PFSK-1 (cell line): ENCODE data around the gene MGAT4A.

Experiments used
- FOXP2 ChIP-seq: optimal IDR thresholded peaks from 2 replicates; pipeline ENCODE3; 2011; ENCODE audit warnings: borderline replicate concordance, control low read depth, inconsistent platforms; ENCODE audit not compliant: insufficient read depth; ENCODE audit errors: extremely low read length, extremely low read depth
- POLR2AphosphoS5 ChIP-seq: IDR thresholded peaks from 2 replicates; pipeline ENCODE4 v1.6.1; 2012; ENCODE audit warnings: low read depth, mild to moderate bottlenecking, control low read depth, low read length, moderate library complexity
- SIN3A ChIP-seq: IDR thresholded peaks from 2 replicates; pipeline ENCODE4 v1.6.1; 2012; ENCODE audit warnings: mild to moderate bottlenecking, low read length, moderate library complexity, borderline replicate concordance; ENCODE audit not compliant: insufficient read depth
- TAF1 ChIP-seq: IDR thresholded peaks from 2 replicates; pipeline ENCODE4 v1.6.1; 2012; ENCODE audit warnings: low read length, control low read depth, borderline replicate concordance; ENCODE audit not compliant: insufficient read depth
- TF ChIP-seq, protein P1 (sequence below), 2 experiments: IDR thresholded peaks; 2 replicates each; pipeline versions ENCODE4 v1.6.1 to v1.8.0; 2011 to 2012; ENCODE audit warnings: low read depth in 2 of 2, low read length in 2 of 2, control low read depth in 1 of 2, inconsistent platforms in 1 of 2, mild to moderate bottlenecking in 1 of 2, moderate library complexity in 1 of 2; ENCODE audit not compliant: insufficient read depth in 1 of 2

Gene MGAT4A

DNA sequence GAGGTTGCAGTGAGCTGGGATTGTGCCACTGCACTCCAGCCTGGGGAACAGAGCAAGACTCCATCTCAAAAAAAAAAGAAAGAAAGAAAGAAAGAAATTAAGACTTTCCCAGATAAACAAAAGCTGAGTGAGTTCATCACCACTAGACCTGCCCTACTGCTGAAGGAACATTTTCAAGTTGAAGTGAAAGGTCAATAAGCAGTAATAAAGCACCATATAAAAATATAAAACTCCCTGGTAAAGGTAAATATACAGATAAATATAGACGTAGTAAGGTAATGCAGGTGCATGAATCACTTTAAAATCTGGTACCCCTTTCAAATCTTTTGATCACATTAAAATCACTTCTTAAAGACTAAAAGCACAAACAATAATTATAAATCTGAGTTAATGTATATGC, 79.9 kb downstream of the MGAT4A start:
- TF ChIP-seq SIN3A (no peak), POLR2AphosphoS5 (no peak), TAF1 (no peak), FOXP2 (no peak)
- TF ChIP-seq, protein P1, sequence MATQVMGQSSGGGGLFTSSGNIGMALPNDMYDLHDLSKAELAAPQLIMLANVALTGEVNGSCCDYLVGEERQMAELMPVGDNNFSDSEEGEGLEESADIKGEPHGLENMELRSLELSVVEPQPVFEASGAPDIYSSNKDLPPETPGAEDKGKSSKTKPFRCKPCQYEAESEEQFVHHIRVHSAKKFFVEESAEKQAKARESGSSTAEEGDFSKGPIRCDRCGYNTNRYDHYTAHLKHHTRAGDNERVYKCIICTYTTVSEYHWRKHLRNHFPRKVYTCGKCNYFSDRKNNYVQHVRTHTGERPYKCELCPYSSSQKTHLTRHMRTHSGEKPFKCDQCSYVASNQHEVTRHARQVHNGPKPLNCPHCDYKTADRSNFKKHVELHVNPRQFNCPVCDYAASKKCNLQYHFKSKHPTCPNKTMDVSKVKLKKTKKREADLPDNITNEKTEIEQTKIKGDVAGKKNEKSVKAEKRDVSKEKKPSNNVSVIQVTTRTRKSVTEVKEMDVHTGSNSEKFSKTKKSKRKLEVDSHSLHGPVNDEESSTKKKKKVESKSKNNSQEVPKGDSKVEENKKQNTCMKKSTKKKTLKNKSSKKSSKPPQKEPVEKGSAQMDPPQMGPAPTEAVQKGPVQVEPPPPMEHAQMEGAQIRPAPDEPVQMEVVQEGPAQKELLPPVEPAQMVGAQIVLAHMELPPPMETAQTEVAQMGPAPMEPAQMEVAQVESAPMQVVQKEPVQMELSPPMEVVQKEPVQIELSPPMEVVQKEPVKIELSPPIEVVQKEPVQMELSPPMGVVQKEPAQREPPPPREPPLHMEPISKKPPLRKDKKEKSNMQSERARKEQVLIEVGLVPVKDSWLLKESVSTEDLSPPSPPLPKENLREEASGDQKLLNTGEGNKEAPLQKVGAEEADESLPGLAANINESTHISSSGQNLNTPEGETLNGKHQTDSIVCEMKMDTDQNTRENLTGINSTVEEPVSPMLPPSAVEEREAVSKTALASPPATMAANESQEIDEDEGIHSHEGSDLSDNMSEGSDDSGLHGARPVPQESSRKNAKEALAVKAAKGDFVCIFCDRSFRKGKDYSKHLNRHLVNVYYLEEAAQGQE (IDR thresholded peaks at IDR 0.05; ENCODE audit: insufficient read depth in 1 of 2, low read depth in 2 of 2, low read length in 2 of 2) = no peak

DNA sequence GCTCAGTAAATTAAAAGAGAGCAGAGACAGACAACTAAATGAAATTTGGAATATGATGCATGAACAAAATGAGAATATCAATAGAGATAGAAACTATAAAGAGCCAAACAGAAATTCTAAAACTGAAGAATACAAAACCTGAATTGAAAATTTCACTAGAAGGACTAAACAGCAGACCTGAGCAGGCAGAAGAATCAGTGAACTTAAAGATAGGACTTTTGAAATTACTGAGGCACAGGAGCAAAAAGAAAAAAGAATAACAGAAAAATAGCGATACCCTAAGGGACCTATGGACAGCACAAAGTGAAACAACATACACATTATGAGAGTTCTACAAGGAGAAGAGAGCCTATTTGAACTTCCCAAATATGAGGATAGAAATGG, 80.9 kb downstream of the MGAT4A start:
- TF ChIP-seq TAF1 = no peak
- no peak for TF ChIP-seq SIN3A
- TF ChIP-seq FOXP2 = no peak
- TF ChIP-seq POLR2AphosphoS5 = no peak
- TF ChIP-seq, protein P1 (IDR thresholded peaks at IDR 0.05; ENCODE audit: insufficient read depth in 1 of 2, low read depth in 2 of 2, low read length in 2 of 2) = no peak

DNA sequence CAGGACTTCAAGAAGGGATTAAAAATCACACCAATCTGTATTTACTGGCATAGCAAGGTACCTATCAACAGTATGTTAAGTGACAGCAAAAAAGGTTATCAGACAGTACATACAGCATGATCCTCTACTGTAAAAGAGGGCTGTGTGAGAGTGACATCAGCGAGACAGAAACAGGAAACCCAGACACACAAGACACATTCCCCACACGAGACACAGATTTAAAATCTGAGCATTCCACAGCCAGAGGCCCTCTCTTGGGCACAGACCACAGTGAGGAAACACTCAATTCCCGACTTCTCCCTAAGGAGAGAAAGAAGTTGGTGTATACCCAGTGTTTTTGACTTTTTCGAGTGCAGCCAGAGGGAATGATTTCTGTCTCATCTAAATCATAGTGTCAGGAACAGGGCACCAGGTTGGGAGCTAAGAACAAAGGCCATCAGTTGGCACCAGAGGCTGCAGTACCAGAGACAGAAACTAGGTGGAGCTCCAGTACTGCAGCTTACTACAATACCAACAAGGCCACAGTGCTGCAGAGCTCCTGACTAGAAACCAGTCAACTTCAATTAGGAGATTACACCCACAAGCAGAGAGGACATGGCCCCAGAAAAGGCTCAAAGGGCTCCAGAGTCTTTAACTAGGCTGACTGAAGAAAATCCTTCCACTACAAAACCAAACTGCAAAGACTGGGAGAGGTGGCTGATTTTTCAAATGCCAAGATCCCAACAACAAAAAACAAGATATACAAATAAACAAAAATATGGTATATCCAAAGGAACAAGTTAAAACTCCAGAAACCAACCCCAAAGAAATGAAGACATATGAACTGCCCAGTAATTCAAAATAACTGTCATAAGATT, 81.6 kb downstream of the MGAT4A start:
- TF ChIP-seq POLR2AphosphoS5 (no peak), SIN3A (no peak), TAF1 (no peak), FOXP2 (no peak)
- TF ChIP-seq, protein P1 (IDR thresholded peaks at IDR 0.05; ENCODE audit: insufficient read depth in 1 of 2, low read depth in 2 of 2, low read length in 2 of 2) = no peak

DNA sequence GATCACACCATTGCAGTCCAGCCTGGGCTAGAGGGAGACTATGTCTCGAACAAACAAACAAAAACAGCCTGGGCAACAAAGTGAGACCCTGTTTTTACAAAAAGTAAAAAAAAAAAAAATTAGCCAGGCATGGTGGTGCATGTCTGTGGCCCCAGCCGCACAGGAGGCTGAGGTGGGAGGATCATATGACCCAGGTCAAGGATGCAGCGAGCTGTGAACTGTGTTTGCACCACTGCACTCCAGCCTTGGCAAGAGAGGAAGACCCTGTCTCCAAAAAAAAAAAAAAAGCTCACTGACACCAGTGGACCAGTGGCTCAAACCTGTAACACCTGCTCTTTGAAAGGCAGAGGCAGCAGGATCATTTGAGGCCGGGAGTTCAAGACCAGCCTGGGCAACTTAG, 82.5 kb downstream of the MGAT4A start:
- TF ChIP-seq TAF1 = no peak
- no peak for TF ChIP-seq FOXP2
- no peak for TF ChIP-seq POLR2AphosphoS5
- TF ChIP-seq SIN3A = no peak
- TF ChIP-seq, protein P1 (IDR thresholded peaks at IDR 0.05; ENCODE audit: insufficient read depth in 1 of 2, low read depth in 2 of 2, low read length in 2 of 2) = no peak

DNA sequence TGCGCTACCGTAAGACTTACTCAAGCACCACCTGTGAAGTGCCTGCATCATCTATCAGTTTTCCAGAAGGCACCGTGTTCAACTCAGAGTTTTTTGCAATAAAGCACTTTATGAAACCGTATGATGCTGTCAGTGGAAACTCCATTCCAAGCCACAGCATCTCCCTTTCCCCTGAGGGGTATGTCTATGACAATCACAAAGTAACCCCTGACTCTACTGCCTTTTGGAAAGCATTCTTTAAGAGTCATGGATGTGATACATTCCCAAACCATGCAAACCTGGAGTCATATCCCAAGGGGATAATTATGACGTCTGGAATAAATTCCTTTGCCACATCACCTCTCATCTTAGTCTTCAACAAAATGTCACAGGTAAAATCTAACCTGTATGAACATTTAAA, 83.3 kb downstream of the MGAT4A start:
- TF ChIP-seq TAF1 = no peak
- TF ChIP-seq POLR2AphosphoS5 = no peak
- no peak for TF ChIP-seq SIN3A
- TF ChIP-seq, protein P1 (IDR thresholded peaks at IDR 0.05; ENCODE audit: insufficient read depth in 1 of 2, low read depth in 2 of 2, low read length in 2 of 2) = no peak
- no peak for TF ChIP-seq FOXP2
